ENCODE results near the gene PTPRJ. TPM values are rescaled to one million over a fixed set of nuclear protein-coding genes. Genes with fewer than 3 reads are reported as not detected.

The PTPRJ gene
- total and polyA plus RNA-seq, 9 of the 15 experiments (the other 6 are each of a cell fraction or from before 2014, with no cell fraction given), result 0.56 to 10.7 (median 4.8) TPM

DNA sequence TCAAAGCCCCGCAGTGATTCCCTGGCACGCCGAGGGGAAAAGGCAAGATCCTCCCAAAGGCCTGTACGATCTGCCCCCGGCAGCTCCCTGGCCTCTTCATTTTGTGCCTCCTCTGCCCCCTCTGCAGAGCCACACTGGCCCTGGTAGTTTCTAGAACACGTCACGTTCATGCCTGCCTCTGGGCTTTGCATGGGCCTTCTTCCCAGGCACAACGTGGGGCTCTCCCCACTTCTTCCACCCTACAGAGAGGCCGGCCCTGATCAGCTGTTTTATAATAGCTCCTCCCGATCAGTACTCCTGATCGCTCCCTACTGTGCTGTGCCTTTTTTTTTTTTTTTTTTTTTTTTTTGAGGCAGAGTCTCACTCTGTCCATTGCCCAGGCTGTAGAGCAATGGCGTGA lies 78.4 kb downstream of the PTPRJ start:
- no TSS peak for BruUV-seq (replicated peaks)
- CTCF ChIA-PET (ENCODE audit: low intra/inter-chr PET ratio), result no interaction called here
- Histone ChIP-seq H3K36me3 (ENCODE audit: control insufficient read depth, insufficient read depth, low read length) (no peaks in the 10 kb centered on the region), H3K4me2 (ENCODE audit: insufficient read depth, low read length) (no peak overlapping the region), H3K27ac (ENCODE audit: extremely low read depth, low read depth, low read length) (no peak overlapping the region), H3K9ac (ENCODE audit: insufficient read depth in 1 of 2, low read depth in 2 of 2, low read length in 2 of 2) (no peak overlapping the region), H3K79me2 (ENCODE audit: control insufficient read depth, insufficient read depth, low read length) (no peaks in the 10 kb centered on the region), H3K27me3 (ENCODE audit: control insufficient read depth in 2 of 2, insufficient read depth in 2 of 2, low read length in 2 of 2) (no peaks in the 10 kb centered on the region), H4K20me1 (replicated peaks; ENCODE audit: control insufficient read depth, insufficient read depth, low read length) (no peaks in the 10 kb centered on the region), H3K4me3 (no peak overlapping the region), H2AFZ (ENCODE audit: low read depth, low read length) (no peak overlapping the region), H3K9me1 (ENCODE audit: control insufficient read depth, insufficient read depth, low read length) (no peaks in the 10 kb centered on the region), H3K9me3 (replicated peaks; ENCODE audit: control insufficient read depth, insufficient read depth, low read depth, low read length) (no peaks in the 10 kb centered on the region), H3K4me1 (replicated peaks in 1 of 2; ENCODE audit: control insufficient read depth in 2 of 2, insufficient read depth in 2 of 2, low read length in 2 of 2) (peaks cover 48 to 61% of the 10 kb centered on the region in 2 experiments)
- ATAC-seq (no peak), FAIRE-seq (no peak), DNase-seq (ENCODE audit: extremely low read depth in 1 of 4, low spot score in 3 of 4) (no peak)
- 77% methylated on average over 12 of the region's 12 CpGs for WGBS (ENCODE audit: insufficient coverage, low coverage, missing lambda C conversion rate)
- POLR2A ChIA-PET, result interaction anchor here (2.3 kb wide), 1 partner anchor 13 kb away, joined by 7 read pairs; no protein-coding TSS in a partner anchor
- intact Hi-C loops (cut with micrococcal nuclease), result no loop called here
- in situ Hi-C loops (cut with MboI), result no loop called here
- TF ChIP-seq HNRNPK (IDR thresholded peaks at IDR 0.05; ENCODE audit: low read depth, low read length, poor library complexity, severe bottlenecking) (no peak), DACH1 (IDR thresholded peaks at IDR 0.05; ENCODE audit: partially characterized antibody) (peak; percentile 9)
- TF ChIP-seq, protein P1, sequence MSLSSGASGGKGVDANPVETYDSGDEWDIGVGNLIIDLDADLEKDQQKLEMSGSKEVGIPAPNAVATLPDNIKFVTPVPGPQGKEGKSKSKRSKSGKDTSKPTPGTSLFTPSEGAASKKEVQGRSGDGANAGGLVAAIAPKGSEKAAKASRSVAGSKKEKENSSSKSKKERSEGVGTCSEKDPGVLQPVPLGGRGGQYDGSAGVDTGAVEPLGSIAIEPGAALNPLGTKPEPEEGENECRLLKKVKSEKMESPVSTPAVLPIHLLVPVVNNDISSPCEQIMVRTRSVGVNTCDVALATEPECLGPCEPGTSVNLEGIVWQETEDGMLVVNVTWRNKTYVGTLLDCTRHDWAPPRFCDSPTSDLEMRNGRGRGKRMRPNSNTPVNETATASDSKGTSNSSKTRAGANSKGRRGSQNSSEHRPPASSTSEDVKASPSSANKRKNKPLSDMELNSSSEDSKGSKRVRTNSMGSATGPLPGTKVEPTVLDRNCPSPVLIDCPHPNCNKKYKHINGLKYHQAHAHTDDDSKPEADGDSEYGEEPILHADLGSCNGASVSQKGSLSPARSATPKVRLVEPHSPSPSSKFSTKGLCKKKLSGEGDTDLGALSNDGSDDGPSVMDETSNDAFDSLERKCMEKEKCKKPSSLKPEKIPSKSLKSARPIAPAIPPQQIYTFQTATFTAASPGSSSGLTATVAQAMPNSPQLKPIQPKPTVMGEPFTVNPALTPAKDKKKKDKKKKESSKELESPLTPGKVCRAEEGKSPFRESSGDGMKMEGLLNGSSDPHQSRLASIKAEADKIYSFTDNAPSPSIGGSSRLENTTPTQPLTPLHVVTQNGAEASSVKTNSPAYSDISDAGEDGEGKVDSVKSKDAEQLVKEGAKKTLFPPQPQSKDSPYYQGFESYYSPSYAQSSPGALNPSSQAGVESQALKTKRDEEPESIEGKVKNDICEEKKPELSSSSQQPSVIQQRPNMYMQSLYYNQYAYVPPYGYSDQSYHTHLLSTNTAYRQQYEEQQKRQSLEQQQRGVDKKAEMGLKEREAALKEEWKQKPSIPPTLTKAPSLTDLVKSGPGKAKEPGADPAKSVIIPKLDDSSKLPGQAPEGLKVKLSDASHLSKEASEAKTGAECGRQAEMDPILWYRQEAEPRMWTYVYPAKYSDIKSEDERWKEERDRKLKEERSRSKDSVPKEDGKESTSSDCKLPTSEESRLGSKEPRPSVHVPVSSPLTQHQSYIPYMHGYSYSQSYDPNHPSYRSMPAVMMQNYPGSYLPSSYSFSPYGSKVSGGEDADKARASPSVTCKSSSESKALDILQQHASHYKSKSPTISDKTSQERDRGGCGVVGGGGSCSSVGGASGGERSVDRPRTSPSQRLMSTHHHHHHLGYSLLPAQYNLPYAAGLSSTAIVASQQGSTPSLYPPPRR (CRISPR knock-in tag; IDR thresholded peaks at IDR 0.05; ENCODE audit: borderline replicate concordance), result no peak

Measured in K562 (cell line).